NCI-H82 (cell line): ENCODE results near the gene NEMF.
"Not testable (repeated sequence)": the region's sequence is repeated elsewhere in the genome, so short reads cannot be mapped to it uniquely, and the experiment has no call there.

Experiments used
- DNase-seq: peaks from one replicate; lab custom pipeline; 2025; lab: John Stamatoyannopoulos, UW

Gene NEMF

GRCh38 chr14:49852301-49853157, at the start of gene NEMF:
NEMF (minus strand) TSS chr14:49852788; CDS start chr14:49852753, 35 bp downstream.
- peak; percentile 92 for DNase-seq

- no peak for DNase-seq
Measured at GRCh38 chr14:49900973-49901372, 48.4 kb upstream of the NEMF start.

GRCh38 chr14:49898485-49898884, 45.9 kb upstream of the NEMF start:
- no peak for DNase-seq

- DNase-seq, result no peak
Measured at GRCh38 chr14:49897965-49898364, 45.4 kb upstream of the NEMF start.

GRCh38 chr14:49897414-49897813, 44.8 kb upstream of the NEMF start:
- DNase-seq, result no peak

- no peak for DNase-seq
Measured at GRCh38 chr14:49896966-49897365, 44.4 kb upstream of the NEMF start.

GRCh38 chr14:49896272-49896671, 43.7 kb upstream of the NEMF start:
- DNase-seq, result not testable (repeated sequence)

GRCh38 chr14:49895480-49895879, 42.9 kb upstream of the NEMF start:
- DNase-seq, result peak; percentile 60

GRCh38 chr14:49894214-49895107, 41.9 kb upstream of the NEMF start:
- not testable (repeated sequence) for DNase-seq

- DNase-seq, result peak; percentile 58
Measured at GRCh38 chr14:49893309-49894213, 41.0 kb upstream of the NEMF start.

GRCh38 chr14:49892636-49893308, 40.2 kb upstream of the NEMF start, which contains the start of gene ARF6:
ARF6 (plus strand) TSS chr14:49893082; CDS start chr14:49893737, 655 bp downstream.
- peak; percentile 97 for DNase-seq

- DNase-seq, result peak; percentile 70
Measured at GRCh38 chr14:49892301-49892635, 39.7 kb upstream of the NEMF start.

GRCh38 chr14:49888293-49888692, 35.7 kb upstream of the NEMF start:
- DNase-seq, result no peak

GRCh38 chr14:49886523-49886922, 33.9 kb upstream of the NEMF start:
- no peak for DNase-seq

GRCh38 chr14:49882826-49883694, 30.5 kb upstream of the NEMF start:
- DNase-seq, result no peak

- DNase-seq, result no peak
Measured at GRCh38 chr14:49881350-49882001, 28.9 kb upstream of the NEMF start.

- DNase-seq, result no peak
Measured at GRCh38 chr14:49880267-49881064, 27.9 kb upstream of the NEMF start.

- DNase-seq, result peak; percentile 74
Measured at GRCh38 chr14:49879646-49880204, 27.1 kb upstream of the NEMF start.
